ENCODE measurements around the gene RYR2. TPM values are rescaled to one million over a fixed set of nuclear protein-coding genes. Genes with fewer than 3 reads are reported as not detected.
A peak's percentile ranks its signal among the peaks of the same experiment; 100 is the strongest.

The RYR2 gene
- polyA plus RNA-seq, 2 of the 4 experiments (the other 2 are of a cell fraction): 0.06 TPM; not detected in 1

DNA sequence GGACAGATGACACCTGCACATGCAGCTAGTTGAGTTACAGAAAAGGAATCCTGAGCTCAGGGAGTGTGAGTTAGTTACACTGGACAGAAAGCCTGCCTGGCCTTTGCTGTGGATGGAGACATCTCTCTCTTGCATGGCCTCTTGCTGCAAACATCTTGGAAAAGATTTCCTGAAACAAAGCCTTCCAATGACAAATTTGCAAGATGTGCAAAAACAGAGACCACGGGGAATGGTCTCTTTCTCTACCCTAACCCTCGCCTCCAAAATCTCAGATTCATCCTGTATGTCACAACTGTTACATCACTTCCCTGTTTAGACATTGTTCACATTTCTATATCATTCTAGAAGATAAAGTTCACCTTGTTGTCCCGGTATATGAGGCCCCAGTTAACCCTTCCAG lies 415.6 kb downstream of the RYR2 start:
- no peak overlapping the region for H3K4me2 ChIP-seq
- 0% methylated on average over 3 of the region's 3 CpGs for WGBS (ENCODE audit: missing lambda C conversion rate)
- DNase-seq (ENCODE audit: low read depth in 1 of 2, low spot score in 1 of 2) (no peak), ATAC-seq (no peak), FAIRE-seq (no peak)
- H3K4me1 ChIP-seq: no peaks in the 10 kb centered on the region
- H3K4me3 ChIP-seq: no peak overlapping the region
- no peak for TF ChIP-seq FOSB (CRISPR knock-in tag; IDR thresholded peaks at IDR 0.05)
- TF ChIP-seq MAFK (IDR thresholded peaks at IDR 0.05; ENCODE audit: partially characterized antibody): peak; percentile 60
- CTCF ChIA-PET: no interaction called here
- H3K27ac ChIP-seq: no peak overlapping the region
- H3K9me3 ChIP-seq: no peaks in the 10 kb centered on the region
- POLR2A ChIA-PET: no interaction called here

DNA sequence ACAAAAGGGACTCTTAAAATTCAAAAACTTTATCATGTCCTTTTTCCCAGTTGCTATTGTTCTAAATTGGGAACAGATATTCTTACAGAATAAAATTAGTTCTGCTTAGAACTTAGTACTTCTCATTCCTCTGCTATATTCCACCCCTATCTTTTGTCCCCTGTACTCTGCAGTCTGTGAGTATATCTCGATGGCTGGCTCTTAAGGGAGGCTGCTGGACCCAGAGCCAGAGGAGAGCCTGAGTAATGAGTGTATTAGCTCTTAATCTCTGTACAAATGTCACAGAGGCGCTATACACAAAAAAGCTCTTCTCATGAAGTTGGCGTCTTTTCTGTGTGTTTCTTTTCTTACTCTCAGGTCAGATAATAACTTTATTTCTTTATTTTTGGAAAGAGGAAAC lies 425.3 kb downstream of the RYR2 start:
- no peak overlapping the region for H3K4me2 ChIP-seq
- no peak overlapping the region for H3K4me3 ChIP-seq
- no peak overlapping the region for H3K27ac ChIP-seq
- DNase-seq (ENCODE audit: low read depth in 1 of 2, low spot score in 1 of 2) (no peak), ATAC-seq (no peak), FAIRE-seq (no peak)
- 19% methylated on average over 3 of the region's 3 CpGs for WGBS (ENCODE audit: missing lambda C conversion rate)
- no peaks in the 10 kb centered on the region for H3K4me1 ChIP-seq
- TF ChIP-seq, protein P1, sequence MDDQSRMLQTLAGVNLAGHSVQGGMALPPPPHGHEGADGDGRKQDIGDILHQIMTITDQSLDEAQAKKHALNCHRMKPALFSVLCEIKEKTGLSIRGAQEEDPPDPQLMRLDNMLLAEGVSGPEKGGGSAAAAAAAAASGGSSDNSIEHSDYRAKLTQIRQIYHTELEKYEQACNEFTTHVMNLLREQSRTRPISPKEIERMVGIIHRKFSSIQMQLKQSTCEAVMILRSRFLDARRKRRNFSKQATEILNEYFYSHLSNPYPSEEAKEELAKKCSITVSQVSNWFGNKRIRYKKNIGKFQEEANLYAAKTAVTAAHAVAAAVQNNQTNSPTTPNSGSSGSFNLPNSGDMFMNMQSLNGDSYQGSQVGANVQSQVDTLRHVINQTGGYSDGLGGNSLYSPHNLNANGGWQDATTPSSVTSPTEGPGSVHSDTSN (IDR thresholded peaks at IDR 0.05): no peak
- TF ChIP-seq ZC3H11A (IDR thresholded peaks at IDR 0.05) (no peak), JUN (IDR thresholded peaks at IDR 0.05) (no peak), E2F6 (IDR thresholded peaks at IDR 0.05; ENCODE audit: borderline replicate concordance, low read depth) (no peak), BHLHE40 (IDR thresholded peaks at IDR 0.05; ENCODE audit: low read depth, low read length) (no peak), KDM5A (IDR thresholded peaks at IDR 0.05) (no peak), TP53 (CRISPR knock-in tag; IDR thresholded peaks at IDR 0.05) (no peak), RAD21 (conservative IDR thresholded peaks at IDR 0.05 in 1 of 2, IDR thresholded peaks at IDR 0.05 in 1 of 2) (no peak), RCOR1 (IDR thresholded peaks at IDR 0.05; ENCODE audit: low read depth, low read length) (no peak), ZFP36 (IDR thresholded peaks at IDR 0.05; ENCODE audit: borderline replicate concordance, partially characterized antibody) (no peak), NFE2L2 (conservative IDR thresholded peaks at IDR 0.05; ENCODE audit: low read length) (no peak), CBX8 (IDR thresholded peaks at IDR 0.05) (no peak), HOXB13 (CRISPR knock-in tag; IDR thresholded peaks at IDR 0.05; ENCODE audit: low read depth) (no peak)
- ChIA-PET POLR2A (no interaction called here), CTCF (interaction anchor here (0.6 kb wide), 1 partner anchor 62 kb away, joined by 3 read pairs; no protein-coding TSS in a partner anchor)
- no peaks in the 10 kb centered on the region for H3K9me3 ChIP-seq

DNA sequence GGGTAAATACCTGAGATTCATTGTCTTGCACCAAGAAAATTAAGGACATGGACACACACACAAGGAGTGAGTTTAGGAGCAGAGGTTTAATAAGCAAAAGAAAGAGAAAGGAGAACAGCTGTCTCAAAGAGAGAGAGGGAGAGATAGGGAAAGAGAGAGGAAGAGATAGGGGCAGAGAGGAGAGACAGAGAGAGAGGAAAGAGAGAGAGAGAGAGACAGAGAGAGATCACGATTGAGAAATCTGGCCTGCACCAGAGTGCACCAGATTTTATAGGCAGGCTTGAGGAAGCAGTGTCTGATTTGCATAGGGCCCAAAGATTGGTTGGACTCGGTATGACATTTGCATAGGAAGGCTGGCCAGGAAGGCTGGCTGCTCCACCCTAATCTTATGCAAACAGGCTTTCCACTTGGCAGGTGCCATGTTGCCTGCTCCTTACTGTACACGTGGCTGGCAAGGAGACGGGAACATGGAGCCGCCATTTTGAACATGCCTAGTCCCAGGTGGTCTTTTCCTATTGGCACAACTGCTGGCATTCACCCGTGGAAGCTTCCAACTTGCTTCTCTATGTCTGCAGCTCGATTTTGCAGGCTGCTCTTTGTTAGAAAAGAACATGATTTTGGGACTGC lies 428.8 kb downstream of the RYR2 start:
- ChIA-PET POLR2A (no interaction called here), CTCF (interaction anchor here (1.0 kb wide), 1 partner anchor 11 kb away, joined by 3 read pairs; no protein-coding TSS in a partner anchor)
- no peak overlapping the region for H3K4me3 ChIP-seq
- WGBS (ENCODE audit: missing lambda C conversion rate): 10% methylated on average over 7 of the region's 7 CpGs
- TF ChIP-seq HOXA7 (CRISPR knock-in tag; IDR thresholded peaks at IDR 0.05) (no peak), FOXS1 (CRISPR knock-in tag; IDR thresholded peaks at IDR 0.05) (no peak), CHD4 (IDR thresholded peaks at IDR 0.05; ENCODE audit: borderline replicate concordance) (no peak), MAFK (IDR thresholded peaks at IDR 0.05; ENCODE audit: partially characterized antibody) (no peak), HOXB13 (CRISPR knock-in tag; IDR thresholded peaks at IDR 0.05; ENCODE audit: low read depth) (no peak), ZSCAN20 (CRISPR knock-in tag; IDR thresholded peaks at IDR 0.05) (no peak), EP300 (IDR thresholded peaks at IDR 0.05) (no peak), SREBF2 (IDR thresholded peaks at IDR 0.05) (no peak), ESRRA (IDR thresholded peaks at IDR 0.05; ENCODE audit: borderline replicate concordance, low read length) (no peak), POLR2AphosphoS2 (conservative IDR thresholded peaks at IDR 0.05; ENCODE audit: low read length) (no peak)
- no peaks in the 10 kb centered on the region for H3K4me1 ChIP-seq
- no peaks in the 10 kb centered on the region for H3K9me3 ChIP-seq
- ATAC-seq (peak in 1 of 2 experiments; percentile 54; a peak in 2 of 6 replicates), DNase-seq (ENCODE audit: low read depth in 1 of 2, low spot score in 1 of 2) (peak in 1 of 2 experiments; percentile 50), FAIRE-seq (no peak)
- H3K4me2 ChIP-seq: no peak overlapping the region
- no peak overlapping the region for H3K27ac ChIP-seq

All from A549 (cell line).